ENCODE results near the gene FRAS1. TPM values are rescaled to one million over a fixed set of nuclear protein-coding genes. Genes with fewer than 3 reads are reported as not detected.
"Not testable (repeated sequence)": the region's sequence is repeated elsewhere in the genome, so short reads cannot be mapped to it uniquely, and the experiment has no call there.

FRAS1 gene
- total RNA-seq, 3 donors from 2014 or later = 4.9 to 7.5 (median 6.6) TPM

GRCh38 chr4:78464265-78464664 is 407.1 kb downstream of the FRAS1 start:
- Histone ChIP-seq H3K27ac (no peak overlapping the region), H3K4me3 (no peak overlapping the region), H3K36me3 (no peaks in the 10 kb centered on the region), H3K27me3 (no peaks in the 10 kb centered on the region), H3K9me3 (no peaks in the 10 kb centered on the region), H3K4me1 (no peaks in the 10 kb centered on the region)
- intact Hi-C loops (cut with DNase I; ENCODE audit: low total_unique reads) = no loop called here
- TF ChIP-seq CTCF (IDR thresholded peaks at IDR 0.05) (no peak), POLR2AphosphoS5 (IDR thresholded peaks at IDR 0.05) (no peak)
- no peak for DNase-seq (ENCODE audit: low spot score in 2 of 2)

- H3K4me3 ChIP-seq; intact Hi-C loops (cut with DNase I; ENCODE audit: low total_unique reads): not testable (repeated sequence)
Measured at GRCh38 chr4:78467223-78467622, 410.1 kb downstream of the FRAS1 start.

GRCh38 chr4:78468272-78468671 is 411.1 kb downstream of the FRAS1 start:
- intact Hi-C loops (cut with DNase I; ENCODE audit: low total_unique reads) = no loop called here
- no peaks in the 10 kb centered on the region for H3K9me3 ChIP-seq

More at GRCh38 chr4:78467223-78467622, 410.1 kb downstream of the FRAS1 start:
- not testable (repeated sequence) for H3K9me3 ChIP-seq; H3K27me3 ChIP-seq; H3K4me1 ChIP-seq; H3K36me3 ChIP-seq; DNase-seq (ENCODE audit: low spot score in 2 of 2); H3K27ac ChIP-seq

GRCh38 chr4:78476108-78476704 is 419.1 kb downstream of the FRAS1 start:
- H3K36me3 ChIP-seq = no peaks in the 10 kb centered on the region
- H3K4me1 ChIP-seq = no peaks in the 10 kb centered on the region
- no peaks in the 10 kb centered on the region for H3K27me3 ChIP-seq
- TF ChIP-seq POLR2AphosphoS5 (IDR thresholded peaks at IDR 0.05) (no peak), CTCF (IDR thresholded peaks at IDR 0.05) (no peak)
- DNase-seq (ENCODE audit: low spot score in 2 of 2) = no peak
- no peak overlapping the region for H3K27ac ChIP-seq
- intact Hi-C loops (cut with DNase I; ENCODE audit: low total_unique reads) = no loop called here
- no peak overlapping the region for H3K4me3 ChIP-seq
- no peaks in the 10 kb centered on the region for H3K9me3 ChIP-seq

More at GRCh38 chr4:78468272-78468671, 411.1 kb downstream of the FRAS1 start:
- DNase-seq (ENCODE audit: low spot score in 2 of 2) = no peak
- TF ChIP-seq POLR2AphosphoS5 (IDR thresholded peaks at IDR 0.05) (no peak), POLR2A (IDR thresholded peaks at IDR 0.05) (no peak), CTCF (IDR thresholded peaks at IDR 0.05) (no peak)
- Histone ChIP-seq H3K27me3 (no peaks in the 10 kb centered on the region), H3K36me3 (no peaks in the 10 kb centered on the region), H3K4me3 (no peak overlapping the region), H3K27ac (no peak overlapping the region), H3K4me1 (no peaks in the 10 kb centered on the region)

DNA sequence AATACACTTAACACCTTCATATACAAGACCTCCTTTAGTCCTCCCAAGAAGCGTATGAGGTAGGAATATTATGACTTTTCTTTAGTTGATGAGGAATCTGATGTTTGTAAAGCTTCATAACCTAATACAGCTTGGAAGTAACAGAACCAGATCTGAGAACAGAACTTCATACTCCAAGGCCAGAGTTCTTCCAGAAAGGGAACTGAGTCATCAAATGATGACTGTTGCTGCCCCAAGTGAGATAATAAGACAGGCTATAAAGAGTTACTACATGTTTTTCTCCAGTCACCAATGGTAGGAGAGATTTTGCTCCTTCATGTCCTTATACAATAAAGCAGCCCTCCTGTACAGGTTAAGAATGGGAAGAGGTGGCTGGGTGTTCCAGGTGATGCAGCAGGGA is 420.2 kb downstream of the FRAS1 start:
- Histone ChIP-seq H3K27me3 (no peaks in the 10 kb centered on the region), H3K36me3 (no peaks in the 10 kb centered on the region), H3K27ac (no peak overlapping the region), H3K4me1 (no peaks in the 10 kb centered on the region), H3K4me3 (no peak overlapping the region), H3K9me3 (no peaks in the 10 kb centered on the region)
- no peak for DNase-seq (ENCODE audit: low spot score in 2 of 2)
- intact Hi-C loops (cut with DNase I; ENCODE audit: low total_unique reads) = no loop called here
- TF ChIP-seq CTCF (IDR thresholded peaks at IDR 0.05) = no peak
- TF ChIP-seq POLR2AphosphoS5 (IDR thresholded peaks at IDR 0.05) = no peak
- TF ChIP-seq POLR2A (IDR thresholded peaks at IDR 0.05) = no peak

- Histone ChIP-seq H3K27me3 (no peaks in the 10 kb centered on the region), H3K9me3 (no peaks in the 10 kb centered on the region), H3K27ac (no peak overlapping the region), H3K4me1 (no peaks in the 10 kb centered on the region), H3K4me3 (no peak overlapping the region), H3K36me3 (no peaks in the 10 kb centered on the region)
- no peak for TF ChIP-seq POLR2AphosphoS5 (IDR thresholded peaks at IDR 0.05)
- no peak for TF ChIP-seq POLR2A (IDR thresholded peaks at IDR 0.05)
- TF ChIP-seq CTCF (IDR thresholded peaks at IDR 0.05) = no peak
- DNase-seq (ENCODE audit: low spot score in 2 of 2) = no peak
- intact Hi-C loops (cut with DNase I; ENCODE audit: low total_unique reads) = no loop called here
Measured at GRCh38 chr4:78478523-78478922, 421.4 kb downstream of the FRAS1 start.

All from breast epithelium (tissue), 4 donors.